Mammary epithelial cell (primary cell): ENCODE measurements around the gene AP1S1.

Experiments used
- EZH2 ChIP-seq: IDR thresholded peaks from 2 replicates; pipeline ENCODE4 v1.6.1; 2012; ENCODE audit warnings: low read length, inconsistent platforms, borderline replicate concordance
- TF ChIP-seq, protein P1 (sequence below), 2 donors: IDR thresholded peaks in 1 of 2; conservative IDR thresholded peaks in 1 of 2; 2 replicates each; pipeline ENCODE4 v1.5.1; 2011 to 2012; ENCODE audit warnings: inconsistent platforms in 2 of 2, low read length in 2 of 2, mild to moderate bottlenecking in 2 of 2, control low read depth in 1 of 2, low read depth in 1 of 2; ENCODE audit not compliant: insufficient read depth in 1 of 2; ENCODE audit errors: extremely low read depth in 1 of 2

DNA sequence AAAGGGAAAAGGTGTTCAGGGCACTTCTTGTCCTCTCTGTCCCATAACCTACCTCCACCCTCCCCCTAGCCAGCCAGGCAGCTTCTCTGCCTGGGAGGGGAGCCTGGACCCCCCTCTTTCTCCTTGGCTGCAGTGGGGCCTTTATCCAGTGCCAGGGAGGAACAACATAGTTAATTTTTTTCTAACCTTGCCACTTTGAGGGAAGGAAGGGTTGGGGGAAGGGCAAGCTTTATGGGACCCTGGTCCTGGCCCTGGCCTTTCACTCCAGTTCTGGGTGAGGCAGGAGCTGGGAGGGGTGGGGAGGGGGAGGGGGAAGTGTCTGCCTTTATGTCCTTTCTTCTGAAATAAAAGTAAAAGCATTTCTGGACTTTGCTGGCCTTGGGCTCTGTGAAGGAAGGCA is 6.6 kb downstream of the AP1S1 start:
- TF ChIP-seq, protein P1, sequence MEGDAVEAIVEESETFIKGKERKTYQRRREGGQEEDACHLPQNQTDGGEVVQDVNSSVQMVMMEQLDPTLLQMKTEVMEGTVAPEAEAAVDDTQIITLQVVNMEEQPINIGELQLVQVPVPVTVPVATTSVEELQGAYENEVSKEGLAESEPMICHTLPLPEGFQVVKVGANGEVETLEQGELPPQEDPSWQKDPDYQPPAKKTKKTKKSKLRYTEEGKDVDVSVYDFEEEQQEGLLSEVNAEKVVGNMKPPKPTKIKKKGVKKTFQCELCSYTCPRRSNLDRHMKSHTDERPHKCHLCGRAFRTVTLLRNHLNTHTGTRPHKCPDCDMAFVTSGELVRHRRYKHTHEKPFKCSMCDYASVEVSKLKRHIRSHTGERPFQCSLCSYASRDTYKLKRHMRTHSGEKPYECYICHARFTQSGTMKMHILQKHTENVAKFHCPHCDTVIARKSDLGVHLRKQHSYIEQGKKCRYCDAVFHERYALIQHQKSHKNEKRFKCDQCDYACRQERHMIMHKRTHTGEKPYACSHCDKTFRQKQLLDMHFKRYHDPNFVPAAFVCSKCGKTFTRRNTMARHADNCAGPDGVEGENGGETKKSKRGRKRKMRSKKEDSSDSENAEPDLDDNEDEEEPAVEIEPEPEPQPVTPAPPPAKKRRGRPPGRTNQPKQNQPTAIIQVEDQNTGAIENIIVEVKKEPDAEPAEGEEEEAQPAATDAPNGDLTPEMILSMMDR (conservative IDR thresholded peaks at IDR 0.05 in 1 of 2, IDR thresholded peaks at IDR 0.05 in 1 of 2; ENCODE audit: extremely low read depth in 1 of 2, insufficient read depth in 1 of 2, low read depth in 1 of 2, low read length in 2 of 2): no peak
- no peak for TF ChIP-seq EZH2
